Gastroesophageal sphincter (tissue), 3 donors: ENCODE results near the gene PGA4.
"Not testable (repeated sequence)": the region's sequence is repeated elsewhere in the genome, so short reads cannot be mapped to it uniquely, and the experiment has no call there.

Experiments
- POLR2A ChIP-seq, 2 donors: fragments of 450-650 bp; IDR thresholded peaks; one replicate each; pipeline ENCODE4 v1.6.1; 2017; ENCODE audit warnings: antibody characterized with exemption in 2 of 2, mild to moderate bottlenecking in 2 of 2, moderate library complexity in 1 of 2
- TF ChIP-seq, protein P1 (sequence below), 4 experiments: fragments of 200-600 bp in 2 of 4; fragments of 450-650 bp in 2 of 4; sonication (generic) in 1 of 4; IDR thresholded peaks; one replicate each; pipeline ENCODE4 v1.5.1; 2017 to 2019; ENCODE audit warnings: antibody characterized with exemption in 4 of 4, mild to moderate bottlenecking in 2 of 4, moderate library complexity in 2 of 4

DNA sequence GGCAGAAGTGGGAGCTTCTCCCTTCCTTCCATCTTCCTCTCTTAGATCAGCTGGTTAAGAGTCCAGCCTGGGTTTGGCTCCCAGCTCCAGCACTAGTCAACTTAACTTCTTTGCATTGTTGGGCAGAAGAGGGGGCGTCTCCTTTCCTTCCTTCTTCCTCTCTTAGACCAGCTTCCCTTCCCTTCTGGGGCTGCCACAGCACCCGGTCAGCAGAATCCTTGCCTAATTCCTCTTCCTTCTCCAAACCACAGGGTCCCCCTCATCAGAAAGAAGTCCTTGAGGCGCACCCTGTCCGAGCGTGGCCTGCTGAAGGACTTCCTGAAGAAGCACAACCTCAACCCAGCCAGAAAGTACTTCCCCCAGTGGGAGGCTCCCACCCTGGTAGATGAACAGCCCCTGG is 545 bp downstream of the PGA4 start:
- TF ChIP-seq, protein P1, sequence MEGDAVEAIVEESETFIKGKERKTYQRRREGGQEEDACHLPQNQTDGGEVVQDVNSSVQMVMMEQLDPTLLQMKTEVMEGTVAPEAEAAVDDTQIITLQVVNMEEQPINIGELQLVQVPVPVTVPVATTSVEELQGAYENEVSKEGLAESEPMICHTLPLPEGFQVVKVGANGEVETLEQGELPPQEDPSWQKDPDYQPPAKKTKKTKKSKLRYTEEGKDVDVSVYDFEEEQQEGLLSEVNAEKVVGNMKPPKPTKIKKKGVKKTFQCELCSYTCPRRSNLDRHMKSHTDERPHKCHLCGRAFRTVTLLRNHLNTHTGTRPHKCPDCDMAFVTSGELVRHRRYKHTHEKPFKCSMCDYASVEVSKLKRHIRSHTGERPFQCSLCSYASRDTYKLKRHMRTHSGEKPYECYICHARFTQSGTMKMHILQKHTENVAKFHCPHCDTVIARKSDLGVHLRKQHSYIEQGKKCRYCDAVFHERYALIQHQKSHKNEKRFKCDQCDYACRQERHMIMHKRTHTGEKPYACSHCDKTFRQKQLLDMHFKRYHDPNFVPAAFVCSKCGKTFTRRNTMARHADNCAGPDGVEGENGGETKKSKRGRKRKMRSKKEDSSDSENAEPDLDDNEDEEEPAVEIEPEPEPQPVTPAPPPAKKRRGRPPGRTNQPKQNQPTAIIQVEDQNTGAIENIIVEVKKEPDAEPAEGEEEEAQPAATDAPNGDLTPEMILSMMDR (IDR thresholded peaks at IDR 0.05) = not testable (repeated sequence)
- not testable (repeated sequence) for TF ChIP-seq POLR2A (IDR thresholded peaks at IDR 0.05)
